GM10266 (cell line): ENCODE data around the gene WBP2.

Experiments used
- DNase-seq: peaks from one replicate; pipeline ENCODE4 v3.0.0; 2012; ENCODE audit errors: extremely low spot score
- TF ChIP-seq, protein P1 (sequence below): IDR thresholded peaks from 2 replicates; pipeline ENCODE4 v1.5.1; 2012; ENCODE audit warnings: mild to moderate bottlenecking, low read depth; ENCODE audit not compliant: control insufficient read depth, insufficient read depth; ENCODE audit errors: missing control alignments

WBP2 gene

DNA sequence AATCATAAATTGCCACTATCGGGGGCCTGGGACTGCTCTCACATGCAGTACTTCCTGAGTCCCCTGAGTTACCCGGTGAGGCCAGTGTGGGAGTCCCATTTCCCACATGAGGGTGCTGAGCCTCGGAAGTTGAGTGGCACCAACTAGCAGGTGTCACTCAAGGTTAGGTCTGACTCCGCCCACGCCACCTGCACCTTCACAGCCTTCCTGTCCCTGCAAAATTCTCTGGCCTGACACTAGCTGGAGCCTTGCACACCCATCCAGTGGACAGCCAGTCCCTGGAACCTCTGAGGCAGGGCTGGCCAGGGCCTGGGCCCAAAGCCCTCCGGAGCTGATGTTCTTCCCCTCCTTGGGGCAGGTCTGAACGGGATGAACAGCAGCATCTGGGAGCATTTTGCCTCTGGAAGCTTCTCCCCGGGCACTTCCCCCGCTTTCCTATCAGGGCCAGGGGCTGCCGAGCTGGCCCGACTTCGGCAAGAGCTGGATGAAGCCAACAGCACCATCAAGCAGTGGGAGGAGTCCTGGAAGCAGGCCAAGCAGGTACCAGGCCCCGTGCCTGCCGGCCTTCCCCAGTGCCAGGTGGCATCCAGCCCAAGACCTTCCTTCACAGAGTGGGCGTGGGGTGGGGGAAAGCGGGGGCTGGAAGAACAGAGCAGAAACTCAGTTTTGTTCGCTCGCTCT, 32.9 kb downstream of the WBP2 start:
- no peak for DNase-seq
- TF ChIP-seq, protein P1, sequence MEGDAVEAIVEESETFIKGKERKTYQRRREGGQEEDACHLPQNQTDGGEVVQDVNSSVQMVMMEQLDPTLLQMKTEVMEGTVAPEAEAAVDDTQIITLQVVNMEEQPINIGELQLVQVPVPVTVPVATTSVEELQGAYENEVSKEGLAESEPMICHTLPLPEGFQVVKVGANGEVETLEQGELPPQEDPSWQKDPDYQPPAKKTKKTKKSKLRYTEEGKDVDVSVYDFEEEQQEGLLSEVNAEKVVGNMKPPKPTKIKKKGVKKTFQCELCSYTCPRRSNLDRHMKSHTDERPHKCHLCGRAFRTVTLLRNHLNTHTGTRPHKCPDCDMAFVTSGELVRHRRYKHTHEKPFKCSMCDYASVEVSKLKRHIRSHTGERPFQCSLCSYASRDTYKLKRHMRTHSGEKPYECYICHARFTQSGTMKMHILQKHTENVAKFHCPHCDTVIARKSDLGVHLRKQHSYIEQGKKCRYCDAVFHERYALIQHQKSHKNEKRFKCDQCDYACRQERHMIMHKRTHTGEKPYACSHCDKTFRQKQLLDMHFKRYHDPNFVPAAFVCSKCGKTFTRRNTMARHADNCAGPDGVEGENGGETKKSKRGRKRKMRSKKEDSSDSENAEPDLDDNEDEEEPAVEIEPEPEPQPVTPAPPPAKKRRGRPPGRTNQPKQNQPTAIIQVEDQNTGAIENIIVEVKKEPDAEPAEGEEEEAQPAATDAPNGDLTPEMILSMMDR = no peak

DNA sequence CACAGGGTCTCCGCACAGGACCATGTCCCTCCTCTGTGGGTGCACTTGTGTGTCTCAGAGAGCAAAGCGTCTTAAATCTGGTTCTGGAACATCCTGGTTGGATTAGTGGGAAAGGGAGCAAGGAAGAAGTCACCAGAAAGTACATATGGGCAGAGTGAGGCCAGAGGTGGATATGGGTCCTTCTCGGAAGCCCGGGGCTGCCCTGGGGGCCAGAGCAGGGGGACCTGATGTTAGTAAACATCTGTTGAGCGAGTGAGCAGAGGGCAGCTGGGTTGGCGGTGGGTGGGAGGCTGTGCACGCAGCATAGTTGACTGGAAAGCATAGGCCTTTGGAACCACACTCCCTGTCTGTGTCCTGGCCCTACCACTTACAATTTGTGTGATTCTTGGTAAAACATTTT, 33.6 kb downstream of the WBP2 start:
- DNase-seq = no peak
- TF ChIP-seq, protein P1 = no peak

DNA sequence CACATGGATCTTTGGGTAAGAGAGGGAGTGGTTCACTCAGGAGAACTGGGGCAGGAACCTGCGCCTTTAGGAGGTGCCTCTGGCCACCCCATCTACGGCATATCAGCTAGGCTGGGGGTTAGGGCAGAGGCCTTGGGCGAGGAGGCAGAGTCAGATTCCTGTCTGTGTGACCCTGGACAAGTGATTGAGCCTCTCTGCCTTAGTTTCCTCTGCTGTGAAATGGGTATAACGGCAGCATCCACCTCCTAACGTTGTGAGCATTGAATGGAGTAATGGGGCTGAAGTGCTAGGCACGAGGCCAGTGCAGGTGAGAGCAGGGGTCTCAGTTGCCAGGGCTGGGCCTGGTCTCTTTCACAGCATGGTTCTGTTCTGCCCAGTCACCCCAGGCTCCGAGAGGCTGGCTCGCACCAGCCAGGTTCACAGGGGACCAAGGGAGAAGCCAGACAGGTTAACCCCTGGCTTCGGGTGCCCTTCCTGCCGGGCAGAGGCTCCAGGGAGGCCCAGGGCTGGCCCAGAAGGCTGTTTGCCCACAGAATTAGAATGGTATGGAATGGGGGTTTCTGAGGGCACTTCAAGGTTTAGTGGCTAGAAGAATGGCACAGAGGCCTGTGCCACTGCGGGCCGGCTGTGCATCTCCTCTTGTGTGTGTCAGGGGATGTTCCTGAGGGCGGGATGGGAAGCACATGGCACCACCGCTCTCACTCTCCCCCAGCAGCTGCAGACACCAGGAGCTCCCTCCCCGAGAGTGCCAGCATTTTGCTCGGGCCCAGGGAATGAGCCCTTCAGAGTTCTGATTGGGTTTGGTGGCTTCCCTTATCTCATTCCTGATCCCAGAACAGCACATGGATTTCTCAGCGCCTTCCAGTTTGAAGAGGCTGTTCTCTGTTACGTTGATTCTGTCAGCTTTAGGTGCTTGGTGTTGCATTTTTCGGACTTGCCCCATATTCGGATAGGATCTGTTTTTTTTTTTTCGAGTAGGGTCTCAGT, 34.7 kb downstream of the WBP2 start:
- TF ChIP-seq, protein P1 = no peak
- DNase-seq = no peak

DNA sequence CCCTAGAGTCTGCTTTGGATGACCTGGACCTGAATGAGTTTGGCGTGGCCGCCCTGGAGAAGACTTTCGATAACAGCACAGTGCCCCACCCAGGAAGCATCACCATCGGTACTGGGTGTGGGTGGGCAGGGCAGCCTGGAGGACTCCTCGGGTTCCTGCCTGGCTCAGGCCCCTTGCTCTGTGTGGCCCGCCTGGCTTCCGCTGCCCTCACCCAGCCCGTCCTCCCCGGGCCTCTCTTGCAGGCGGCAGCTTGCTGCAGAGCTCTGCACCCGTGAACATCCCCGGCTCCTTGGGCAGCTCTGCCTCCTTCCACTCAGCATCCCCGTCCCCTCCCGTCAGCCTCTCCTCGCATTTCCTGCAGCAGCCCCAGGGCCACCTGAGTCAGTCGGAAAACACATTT, 35.5 kb downstream of the WBP2 start:
- no peak for DNase-seq

DNA sequence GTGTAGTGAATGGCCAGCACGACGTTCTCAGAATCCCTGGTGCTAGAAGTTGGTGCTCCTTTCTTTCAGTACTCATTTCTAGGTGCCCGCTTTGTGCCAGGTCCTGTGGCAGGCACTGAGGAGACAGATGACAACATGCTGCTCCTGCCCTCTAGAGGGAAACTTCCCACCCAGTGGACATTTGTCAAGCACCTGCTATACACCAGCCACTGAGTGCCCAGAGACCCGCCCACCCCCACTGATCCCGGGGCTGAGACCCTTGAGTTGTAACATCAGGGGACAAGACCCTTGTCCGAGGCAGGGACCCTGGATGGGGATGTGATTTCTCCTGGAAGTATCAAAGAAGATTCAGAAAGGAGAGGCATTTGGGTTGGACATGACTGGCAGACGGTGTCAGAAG, 36.0 kb downstream of the WBP2 start:
- DNase-seq = no peak
- TF ChIP-seq, protein P1 = no peak

More for the DNA sequence above, 35.5 kb downstream of the WBP2 start:
- TF ChIP-seq, protein P1 = no peak

DNA sequence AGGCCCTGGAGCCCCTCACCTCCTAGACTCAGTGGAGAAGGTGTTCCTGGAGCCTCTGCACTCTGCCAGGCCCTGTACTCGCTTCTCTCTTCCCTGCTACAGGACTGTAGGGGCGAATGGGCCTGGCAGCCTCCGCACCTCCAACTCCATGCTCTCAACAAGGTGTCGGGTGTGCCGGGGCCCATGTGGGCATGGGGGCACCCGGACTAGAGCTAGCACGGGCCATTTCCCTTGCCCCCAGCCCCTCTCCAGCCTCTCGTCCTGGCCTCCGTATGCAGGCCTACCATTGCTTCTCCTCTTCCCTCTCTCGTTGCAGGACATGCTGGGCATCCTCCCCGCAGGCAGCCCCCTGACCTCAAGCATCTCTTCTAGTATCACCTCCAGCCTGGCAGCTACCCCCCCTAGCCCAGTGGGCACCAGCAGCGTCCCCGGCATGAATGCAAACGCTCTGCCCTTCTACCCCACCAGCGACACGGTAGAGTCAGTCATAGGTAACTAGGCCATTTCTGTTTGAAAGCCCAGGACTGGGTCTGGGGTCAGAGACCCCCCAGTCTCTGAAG, 36.7 kb downstream of the WBP2 start:
- TF ChIP-seq, protein P1 = no peak
- DNase-seq = no peak
